ENCODE data around the gene WTIP.
A peak's percentile ranks its signal among the peaks of the same experiment; 100 is the strongest.
"Not testable (repeated sequence)": the region's sequence is repeated elsewhere in the genome, so short reads cannot be mapped to it uniquely, and the experiment has no call there.

The WTIP gene

GRCh38 chr19:34454091-34454490 is 27.5 kb upstream of the WTIP start:
- no peaks in the 10 kb centered on the region for H3K36me3 ChIP-seq (ENCODE audit: control insufficient read depth, insufficient read depth, low read length)
- no peak overlapping the region for H3K27ac ChIP-seq
- peaks cover 15% of the 10 kb centered on the region for H3K4me1 ChIP-seq
- no peak overlapping the region for H2AFZ ChIP-seq
- H3K9ac ChIP-seq: no peak overlapping the region
- H3K27me3 ChIP-seq (ENCODE audit: control insufficient read depth, insufficient read depth, low read length): no peaks in the 10 kb centered on the region
- H3K9me3 ChIP-seq (ENCODE audit: control insufficient read depth, low read length): no peaks in the 10 kb centered on the region
- no peak overlapping the region for H3K4me3 ChIP-seq (ENCODE audit: low read depth, low read length)
- no peak overlapping the region for H3K4me2 ChIP-seq (ENCODE audit: low read length)
- peaks cover 5% of the 10 kb centered on the region for H3K79me2 ChIP-seq
- no peak for TF ChIP-seq CTCF (IDR thresholded peaks at IDR 0.05)

GRCh38 chr19:34454685-34455084 is 26.9 kb upstream of the WTIP start:
- H2AFZ ChIP-seq: no peak overlapping the region
- H3K36me3 ChIP-seq (ENCODE audit: control insufficient read depth, insufficient read depth, low read length): no peaks in the 10 kb centered on the region
- no peak overlapping the region for H3K4me3 ChIP-seq (ENCODE audit: low read depth, low read length)
- H3K9ac ChIP-seq: no peak overlapping the region
- H3K27ac ChIP-seq: no peak overlapping the region
- peaks cover 5% of the 10 kb centered on the region for H3K79me2 ChIP-seq
- H3K9me3 ChIP-seq (ENCODE audit: control insufficient read depth, low read length): no peaks in the 10 kb centered on the region
- H3K4me1 ChIP-seq: peaks cover 20% of the 10 kb centered on the region
- no peak overlapping the region for H3K4me2 ChIP-seq (ENCODE audit: low read length)
- H3K27me3 ChIP-seq (ENCODE audit: control insufficient read depth, insufficient read depth, low read length): no peaks in the 10 kb centered on the region
- TF ChIP-seq CTCF (IDR thresholded peaks at IDR 0.05): no peak

- H3K27ac ChIP-seq; H3K36me3 ChIP-seq (ENCODE audit: control insufficient read depth, insufficient read depth, low read length): not testable (repeated sequence)
- H3K4me1 ChIP-seq: peaks cover 32% of the 10 kb centered on the region
Measured at GRCh38 chr19:34455783-34456480, 25.6 kb upstream of the WTIP start.

GRCh38 chr19:34457446-34457845 is 24.1 kb upstream of the WTIP start:
- no peaks in the 10 kb centered on the region for H3K27me3 ChIP-seq (ENCODE audit: control insufficient read depth, insufficient read depth, low read length)
- peak overlapping the region; percentile 58 for H3K4me2 ChIP-seq (ENCODE audit: low read length)
- H3K27ac ChIP-seq: peak overlapping the region; percentile 69
- H2AFZ ChIP-seq: no peak overlapping the region
- no peaks in the 10 kb centered on the region for H3K9me3 ChIP-seq (ENCODE audit: control insufficient read depth, low read length)
- no peak overlapping the region for H3K9ac ChIP-seq
- no peaks in the 10 kb centered on the region for H3K36me3 ChIP-seq (ENCODE audit: control insufficient read depth, insufficient read depth, low read length)
- peaks cover 10% of the 10 kb centered on the region for H3K79me2 ChIP-seq
- no peak for TF ChIP-seq CTCF (IDR thresholded peaks at IDR 0.05)
- H3K4me3 ChIP-seq (ENCODE audit: low read depth, low read length): peak overlapping the region; percentile 38
- peaks cover 34% of the 10 kb centered on the region for H3K4me1 ChIP-seq

More at GRCh38 chr19:34455783-34456480, 25.6 kb upstream of the WTIP start:
- not testable (repeated sequence) for H3K79me2 ChIP-seq; H3K9ac ChIP-seq; H2AFZ ChIP-seq; H3K27me3 ChIP-seq (ENCODE audit: control insufficient read depth, insufficient read depth, low read length); H3K4me2 ChIP-seq (ENCODE audit: low read length); H3K9me3 ChIP-seq (ENCODE audit: control insufficient read depth, low read length); H3K4me3 ChIP-seq (ENCODE audit: low read depth, low read length)

GRCh38 chr19:34458677-34459076 is 22.9 kb upstream of the WTIP start:
- Histone ChIP-seq H3K9me3 (ENCODE audit: control insufficient read depth, low read length) (no peaks in the 10 kb centered on the region), H3K9ac (no peak overlapping the region), H3K36me3 (ENCODE audit: control insufficient read depth, insufficient read depth, low read length) (no peaks in the 10 kb centered on the region), H3K4me2 (ENCODE audit: low read length) (peak overlapping the region; percentile 40), H3K4me3 (ENCODE audit: low read depth, low read length) (no peak overlapping the region), H3K4me1 (peaks cover 34% of the 10 kb centered on the region), H3K27ac (peak overlapping the region; percentile 69), H3K79me2 (peaks cover 19% of the 10 kb centered on the region), H2AFZ (no peak overlapping the region), H3K27me3 (ENCODE audit: control insufficient read depth, insufficient read depth, low read length) (no peaks in the 10 kb centered on the region)
- no peak for TF ChIP-seq CTCF (IDR thresholded peaks at IDR 0.05)

Data from parathyroid adenoma (tissue), 2 donors.